Suprapubic skin (tissue), 4 donors: ENCODE measurements around the gene C8G. TPM values are rescaled to one million over a fixed set of nuclear protein-coding genes. Genes with fewer than 3 reads are reported as not detected.

Source experiments
- total RNA-seq, 4 donors: library from RNA; depleted of rRNA; stranded (reverse); fragments of >200 nt; gene quantifications; one replicate each; pipeline ENCODE4 v1.1.0, GENCODE V29; 2016

The C8G gene
- total RNA-seq, 4 donors from 2014 or later, result 2.7 TPM; not detected in 3

Other genes starting within 250 kb of the C8G start
- 10 to 100 TPM in 1 of 4 donors, 1 to 10 TPM in 3; 3.8 to 13.1 (median 6.3) TPM for gene DIPK1B, start 232.7 kb upstream of the C8G start, total RNA-seq
- gene LCN10, start 202.3 kb upstream of the C8G start, total RNA-seq, result 1 to 10 TPM in 2 of 4 donors, under 1 TPM in 1, not detected in 1; 0.32 to 3.5 (median 2.8) TPM
- 1 to 10 TPM; 4.0 to 8.3 (median 5.9) TPM for gene LCN6, start 196.7 kb upstream of the C8G start, total RNA-seq
- not detected for gene LCN8, start 187.0 kb upstream of the C8G start, total RNA-seq
- under 1 TPM in 1 of 4 donors, not detected in 3; 0.21 TPM for gene LCN15, start 180.7 kb upstream of the C8G start, total RNA-seq
- gene TMEM141, start 153.9 kb upstream of the C8G start, total RNA-seq, result 100 to 1,000 TPM in 2 of 4 donors, 10 to 100 TPM in 2; 71.1 to 148 (median 115) TPM
- 10 to 100 TPM in 1 of 4 donors, 1 to 10 TPM in 3; 1.1 to 10.3 (median 2.3) TPM for gene CCDC183, start 148.9 kb upstream of the C8G start, total RNA-seq
- 10 to 100 TPM; 54.2 to 70.7 (median 61.0) TPM for gene RABL6, start 137.3 kb upstream of the C8G start, total RNA-seq
- 1 to 10 TPM; 1.6 to 3.1 (median 2.2) TPM for gene AJM1, start 102.8 kb upstream of the C8G start, total RNA-seq
- gene PHPT1, start 95.8 kb upstream of the C8G start, total RNA-seq, result 10 to 100 TPM; 41.9 to 64.2 (median 46.6) TPM
- 1 to 10 TPM; 1.3 to 3.9 (median 1.8) TPM for gene MAMDC4, start 92.9 kb upstream of the C8G start, total RNA-seq
- 100 to 1,000 TPM; 236 to 328 (median 311) TPM for gene EDF1, start 78.9 kb upstream of the C8G start, total RNA-seq
- gene TRAF2, start 58.7 kb upstream of the C8G start, total RNA-seq, result 10 to 100 TPM in 2 of 4 donors, 1 to 10 TPM in 2; 8.6 to 16.1 (median 10.5) TPM
- 100 to 1,000 TPM; 101 to 166 (median 142) TPM for gene FBXW5, start 505 bp upstream of the C8G start, total RNA-seq
- gene LCN12, start 7.0 kb downstream of the C8G start, total RNA-seq, result 1 to 10 TPM in 1 of 4 donors, not detected in 3; 3.7 TPM
- gene PTGDS, start 32.3 kb downstream of the C8G start, total RNA-seq, result 10 to 100 TPM in 3 of 4 donors, 1 to 10 TPM in 1; 4.3 to 31.7 (median 25.7) TPM
- under 1 TPM in 2 of 4 donors, not detected in 2; 0.18 to 0.40 TPM for gene LCNL1, start 37.8 kb downstream of the C8G start, total RNA-seq
- gene PAXX, start 47.2 kb downstream of the C8G start, total RNA-seq, result 10 to 100 TPM; 43.2 to 68.6 (median 61.5) TPM
- 100 to 1,000 TPM in 3 of 4 donors, 10 to 100 TPM in 1; 20.6 to 159 (median 130) TPM for gene CLIC3, start 51.3 kb downstream of the C8G start, total RNA-seq
- 10 to 100 TPM; 10.4 to 44.7 (median 33.4) TPM for gene ABCA2, start 83.0 kb downstream of the C8G start, total RNA-seq
- gene FUT7, start 86.8 kb downstream of the C8G start, total RNA-seq, result under 1 TPM in 1 of 4 donors, not detected in 3; 0.72 TPM
- 10 to 100 TPM; 22.2 to 64.0 (median 47.3) TPM for gene NPDC1, start 100.9 kb downstream of the C8G start, total RNA-seq
- gene ENTPD2, start 108.8 kb downstream of the C8G start, total RNA-seq, result 10 to 100 TPM; 13.3 to 20.8 (median 16.7) TPM
- gene SAPCD2, start 125.3 kb downstream of the C8G start, total RNA-seq, result 10 to 100 TPM in 3 of 4 donors, 1 to 10 TPM in 1; 8.2 to 13.6 (median 13.3) TPM
- gene UAP1L1, start 132.3 kb downstream of the C8G start, total RNA-seq, result 10 to 100 TPM in 1 of 4 donors, 1 to 10 TPM in 3; 5.0 to 10.1 (median 6.8) TPM
- gene MAN1B1, start 141.7 kb downstream of the C8G start, total RNA-seq, result 10 to 100 TPM; 52.1 to 99.2 (median 63.1) TPM
- gene DPP7, start 169.5 kb downstream of the C8G start, total RNA-seq, result 100 to 1,000 TPM in 2 of 4 donors, 10 to 100 TPM in 2; 71.4 to 139 (median 96.5) TPM
- under 1 TPM in 3 of 4 donors, not detected in 1; 0.16 to 0.25 (median 0.16) TPM for gene GRIN1, start 193.9 kb downstream of the C8G start, total RNA-seq
- 10 to 100 TPM in 1 of 4 donors, 1 to 10 TPM in 3; 5.4 to 37.2 (median 7.9) TPM for gene LRRC26, start 224.8 kb downstream of the C8G start, total RNA-seq
- not detected for gene TMEM210, start 226.8 kb downstream of the C8G start, total RNA-seq
- gene ANAPC2, start 243.3 kb downstream of the C8G start, total RNA-seq, result 10 to 100 TPM; 24.8 to 99.8 (median 54.9) TPM
- 10 to 100 TPM; 45.9 to 72.0 (median 71.1) TPM for gene SSNA1, start 243.4 kb downstream of the C8G start, total RNA-seq